SIG-M5 treated with dmso at 0.1 percent for 504 hours (cell line): Measurements from ENCODE around the gene DSCAM.

Experiments
- DNase-seq: peaks from one replicate; lab custom pipeline; 2025; ENCODE audit not compliant: unreplicated experiment; lab: John Stamatoyannopoulos, UW

DSCAM gene

GRCh38 chr21:40255518-40256444 is 591.2 kb downstream of the DSCAM start:
- DNase-seq, result no peak

GRCh38 chr21:40254540-40255465 is 592.2 kb downstream of the DSCAM start:
- no peak for DNase-seq

- DNase-seq, result no peak
Measured at GRCh38 chr21:40253112-40253511, 593.8 kb downstream of the DSCAM start.

- DNase-seq, result no peak
Measured at GRCh38 chr21:40250514-40251294, 596.3 kb downstream of the DSCAM start.

GRCh38 chr21:40244981-40245380 is 602.0 kb downstream of the DSCAM start:
- DNase-seq, result no peak

GRCh38 chr21:40243685-40244084 is 603.3 kb downstream of the DSCAM start:
- no peak for DNase-seq

GRCh38 chr21:40242586-40243265 is 604.2 kb downstream of the DSCAM start:
- DNase-seq, result no peak

- no peak for DNase-seq
Measured at GRCh38 chr21:40235528-40235927, 611.4 kb downstream of the DSCAM start.

GRCh38 chr21:40231979-40232378 is 615.0 kb downstream of the DSCAM start:
- DNase-seq, result no peak

- DNase-seq, result no peak
Measured at GRCh38 chr21:40227096-40227495, 619.9 kb downstream of the DSCAM start.

- peak; percentile 3 for DNase-seq
Measured at GRCh38 chr21:40215941-40216340, 631.0 kb downstream of the DSCAM start.

- DNase-seq, result no peak
Measured at GRCh38 chr21:40210251-40210650, 636.7 kb downstream of the DSCAM start.

- no peak for DNase-seq
Measured at GRCh38 chr21:40208948-40209345, 638.0 kb downstream of the DSCAM start.

GRCh38 chr21:40208206-40208947 is 638.6 kb downstream of the DSCAM start:
- no peak for DNase-seq

GRCh38 chr21:40200946-40201345 is 646.0 kb downstream of the DSCAM start:
- no peak for DNase-seq

- DNase-seq, result no peak
Measured at GRCh38 chr21:40200126-40200525, 646.8 kb downstream of the DSCAM start.

- no peak for DNase-seq
Measured at GRCh38 chr21:40194185-40194980, 652.6 kb downstream of the DSCAM start.

GRCh38 chr21:40191616-40192015 is 655.3 kb downstream of the DSCAM start:
- no peak for DNase-seq

- no peak for DNase-seq
Measured at GRCh38 chr21:40191196-40191595, 655.8 kb downstream of the DSCAM start.
